ENCODE data around the gene HPGDS.

- TF ChIP-seq CTCF (conservative IDR thresholded peaks at IDR 0.05 in 1 of 2, IDR thresholded peaks at IDR 0.05 in 1 of 2; ENCODE audit: extremely low read depth in 1 of 2, insufficient read depth in 1 of 2, low read depth in 1 of 2, low read length in 2 of 2) (no peak), EZH2 (IDR thresholded peaks at IDR 0.05; ENCODE audit: borderline replicate concordance, low read length) (no peak)
These were observed 22.7 kb upstream of the HPGDS start for GRCh38 chr4:94365304-94365703.

Measured in mammary epithelial cell (primary cell).